ENCODE data around the gene RBBP8NL.

The RBBP8NL gene

DNA sequence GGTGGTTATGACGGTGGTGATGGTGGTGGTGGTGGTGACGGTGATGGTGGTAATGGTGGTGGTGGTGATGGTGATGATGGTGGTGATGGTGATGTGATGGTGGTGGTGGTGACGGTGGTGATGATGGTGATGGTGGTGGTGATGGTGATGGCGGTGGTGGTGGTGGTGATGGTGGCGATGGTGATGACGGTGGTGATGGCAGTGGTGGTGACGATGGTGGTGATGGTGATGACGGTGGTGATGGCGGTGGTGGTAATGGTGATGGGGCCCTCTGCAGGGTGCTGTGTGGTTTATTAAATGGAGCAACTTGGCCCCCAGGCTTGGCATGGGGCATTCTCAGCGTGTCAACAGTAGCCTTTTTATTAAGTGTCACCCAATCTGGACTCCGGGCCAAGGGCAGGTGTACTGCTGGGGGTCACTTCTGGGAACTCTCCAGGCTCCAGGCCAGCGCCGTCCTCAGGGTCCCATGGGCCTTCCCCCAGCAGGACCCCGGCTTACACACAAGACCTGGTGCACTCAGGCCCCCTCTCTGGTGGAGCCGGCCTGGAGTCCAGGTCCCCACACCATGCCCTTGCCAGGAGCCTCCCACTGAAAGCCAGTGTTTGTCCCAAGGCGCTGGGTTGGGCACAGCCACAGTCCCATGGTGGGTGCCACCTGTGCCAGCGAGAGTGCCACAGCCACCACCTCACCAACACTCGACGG, 29.1 kb downstream of the RBBP8NL start:
- TF ChIP-seq, protein P1, sequence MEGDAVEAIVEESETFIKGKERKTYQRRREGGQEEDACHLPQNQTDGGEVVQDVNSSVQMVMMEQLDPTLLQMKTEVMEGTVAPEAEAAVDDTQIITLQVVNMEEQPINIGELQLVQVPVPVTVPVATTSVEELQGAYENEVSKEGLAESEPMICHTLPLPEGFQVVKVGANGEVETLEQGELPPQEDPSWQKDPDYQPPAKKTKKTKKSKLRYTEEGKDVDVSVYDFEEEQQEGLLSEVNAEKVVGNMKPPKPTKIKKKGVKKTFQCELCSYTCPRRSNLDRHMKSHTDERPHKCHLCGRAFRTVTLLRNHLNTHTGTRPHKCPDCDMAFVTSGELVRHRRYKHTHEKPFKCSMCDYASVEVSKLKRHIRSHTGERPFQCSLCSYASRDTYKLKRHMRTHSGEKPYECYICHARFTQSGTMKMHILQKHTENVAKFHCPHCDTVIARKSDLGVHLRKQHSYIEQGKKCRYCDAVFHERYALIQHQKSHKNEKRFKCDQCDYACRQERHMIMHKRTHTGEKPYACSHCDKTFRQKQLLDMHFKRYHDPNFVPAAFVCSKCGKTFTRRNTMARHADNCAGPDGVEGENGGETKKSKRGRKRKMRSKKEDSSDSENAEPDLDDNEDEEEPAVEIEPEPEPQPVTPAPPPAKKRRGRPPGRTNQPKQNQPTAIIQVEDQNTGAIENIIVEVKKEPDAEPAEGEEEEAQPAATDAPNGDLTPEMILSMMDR (IDR thresholded peaks at IDR 0.05; ENCODE audit: borderline replicate concordance, insufficient read depth, low read depth, low read length) = no peak
- H3K4me3 ChIP-seq (ENCODE audit: low read depth, low read length) = no peak overlapping the region

GRCh38 chr20:62396367-62397239, 30.7 kb downstream of the RBBP8NL start:
- TF ChIP-seq, protein P1 (IDR thresholded peaks at IDR 0.05; ENCODE audit: borderline replicate concordance, insufficient read depth, low read depth, low read length) = no peak
- no peak overlapping the region for H3K4me3 ChIP-seq (ENCODE audit: low read depth, low read length)

DNA sequence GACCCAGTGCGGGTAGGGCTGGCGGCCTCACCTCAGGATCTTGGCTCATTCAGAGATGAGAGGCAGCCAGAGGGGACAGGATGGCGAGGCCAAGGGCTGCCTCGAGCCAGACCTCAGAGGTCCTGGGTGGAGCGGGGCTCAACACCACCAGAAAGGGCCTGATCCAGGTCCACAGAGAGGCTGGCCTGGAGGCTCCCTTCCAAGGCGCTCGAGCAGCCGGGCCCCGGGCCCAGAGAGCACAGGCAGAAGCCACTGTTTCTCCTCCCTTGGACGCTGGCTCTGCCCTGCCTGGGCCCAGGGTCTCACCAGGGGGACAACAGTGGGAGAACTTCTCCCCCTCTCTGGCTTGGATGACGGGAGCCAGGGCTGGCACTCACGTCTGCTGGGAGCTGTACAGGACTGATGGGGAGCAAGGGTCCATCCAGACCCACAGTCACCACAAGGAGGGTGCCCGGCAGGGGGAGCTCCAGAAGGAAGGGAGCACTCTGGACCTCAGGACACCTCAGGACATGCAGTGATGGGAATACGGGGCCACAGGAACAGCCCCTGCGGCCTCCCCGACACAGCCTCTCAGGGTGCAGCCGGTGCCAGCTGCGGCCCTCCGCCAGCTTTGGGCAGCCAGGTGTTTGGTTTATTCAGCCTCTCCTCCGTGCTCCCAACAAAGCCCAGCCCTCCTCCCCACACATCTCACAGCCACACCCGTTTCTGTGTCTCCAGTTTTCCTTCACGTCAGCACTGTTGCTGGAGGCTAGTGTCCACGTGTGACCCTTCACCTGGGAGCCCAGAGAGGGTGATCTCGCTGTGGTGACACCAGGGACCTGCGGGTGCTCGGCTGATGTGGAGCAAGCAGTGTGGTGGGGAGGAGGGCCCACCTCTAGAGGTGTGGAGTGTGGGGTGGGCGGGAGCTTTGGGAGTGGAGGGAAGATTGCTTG, 31.8 kb downstream of the RBBP8NL start:
- TF ChIP-seq, protein P1 (IDR thresholded peaks at IDR 0.05; ENCODE audit: borderline replicate concordance, insufficient read depth, low read depth, low read length) = no peak
- no peak overlapping the region for H3K4me3 ChIP-seq (ENCODE audit: low read depth, low read length)

GRCh38 chr20:62394248-62395245, 32.8 kb downstream of the RBBP8NL start:
- TF ChIP-seq, protein P1 (IDR thresholded peaks at IDR 0.05; ENCODE audit: borderline replicate concordance, insufficient read depth, low read depth, low read length) = no peak
- H3K4me3 ChIP-seq (ENCODE audit: low read depth, low read length) = no peak overlapping the region

- TF ChIP-seq, protein P1 (IDR thresholded peaks at IDR 0.05; ENCODE audit: borderline replicate concordance, insufficient read depth, low read depth, low read length) = no peak
These were observed 33.5 kb downstream of the RBBP8NL start for GRCh38 chr20:62393830-62394229.

GRCh38 chr20:62393335-62393665, 34.0 kb downstream of the RBBP8NL start:
- TF ChIP-seq, protein P1 (IDR thresholded peaks at IDR 0.05; ENCODE audit: borderline replicate concordance, insufficient read depth, low read depth, low read length) = no peak

More at GRCh38 chr20:62393830-62394229, 33.5 kb downstream of the RBBP8NL start:
- no peak overlapping the region for H3K4me3 ChIP-seq (ENCODE audit: low read depth, low read length)

More at GRCh38 chr20:62393335-62393665, 34.0 kb downstream of the RBBP8NL start:
- H3K4me3 ChIP-seq (ENCODE audit: low read depth, low read length) = no peak overlapping the region

Data from GM12875 (cell line).